Activated CD4-positive, alpha-beta T cell treated with anti-CD3 and anti-CD28 coated beads, Interleukin-2, Interleukin-6, amounts not matched to agents 100 ng/mL and 50 ng/mL, durations not matched to agents 16 hours and 8 hours (primary cell): ENCODE results near the gene ZFAND5.

Source experiments
- DNase-seq: peaks from one replicate; pipeline ENCODE4 v3.0.0-alpha.2; 2020

ZFAND5 gene

GRCh38 chr9:72364679-72365524 is at the start of gene ZFAND5:
ZFAND5 (minus strand) TSS chr9:72365208; CDS start chr9:72360778, 4,430 bp downstream.
- peak; percentile 95 for DNase-seq

- no peak for DNase-seq
These were observed 47.6 kb upstream of the ZFAND5 start for GRCh38 chr9:72412483-72413040.

- DNase-seq, result no peak
These were observed 45.2 kb upstream of the ZFAND5 start for GRCh38 chr9:72410214-72410613.

GRCh38 chr9:72407114-72407513 is 42.1 kb upstream of the ZFAND5 start:
- DNase-seq, result no peak

GRCh38 chr9:72402744-72403143 is 37.7 kb upstream of the ZFAND5 start:
- DNase-seq, result no peak

GRCh38 chr9:72401396-72401795 is 36.4 kb upstream of the ZFAND5 start:
- no peak for DNase-seq

GRCh38 chr9:72400866-72401265 is 35.9 kb upstream of the ZFAND5 start:
- no peak for DNase-seq

GRCh38 chr9:72399391-72399790 is 34.4 kb upstream of the ZFAND5 start:
- DNase-seq, result no peak

- DNase-seq, result no peak
These were observed 31.5 kb upstream of the ZFAND5 start for GRCh38 chr9:72396247-72397091.

- DNase-seq, result no peak
These were observed 29.1 kb upstream of the ZFAND5 start for GRCh38 chr9:72394066-72394465.

- DNase-seq, result no peak
These were observed 25.9 kb upstream of the ZFAND5 start for GRCh38 chr9:72390907-72391306.

- no peak for DNase-seq
These were observed 21.2 kb upstream of the ZFAND5 start for GRCh38 chr9:72386186-72386585.

- no peak for DNase-seq
These were observed 19.9 kb upstream of the ZFAND5 start for GRCh38 chr9:72384710-72385485.

- DNase-seq, result no peak
These were observed 19.1 kb upstream of the ZFAND5 start for GRCh38 chr9:72383978-72384709.

GRCh38 chr9:72382405-72382804 is 17.4 kb upstream of the ZFAND5 start:
- no peak for DNase-seq

GRCh38 chr9:72377041-72377440 is 12.0 kb upstream of the ZFAND5 start:
- no peak for DNase-seq

- no peak for DNase-seq
These were observed 6.1 kb upstream of the ZFAND5 start for GRCh38 chr9:72371151-72371550.

- peak; percentile 76 for DNase-seq
These were observed 683 bp upstream of the ZFAND5 start for GRCh38 chr9:72365525-72366256.

- peak; percentile 74 for DNase-seq
These were observed 915 bp downstream of the ZFAND5 start for GRCh38 chr9:72363908-72364678.

GRCh38 chr9:72363236-72363635 is 1.8 kb downstream of the ZFAND5 start:
- DNase-seq, result no peak
